Measurements from ENCODE around the gene CHMP6.

The CHMP6 gene

DNA sequence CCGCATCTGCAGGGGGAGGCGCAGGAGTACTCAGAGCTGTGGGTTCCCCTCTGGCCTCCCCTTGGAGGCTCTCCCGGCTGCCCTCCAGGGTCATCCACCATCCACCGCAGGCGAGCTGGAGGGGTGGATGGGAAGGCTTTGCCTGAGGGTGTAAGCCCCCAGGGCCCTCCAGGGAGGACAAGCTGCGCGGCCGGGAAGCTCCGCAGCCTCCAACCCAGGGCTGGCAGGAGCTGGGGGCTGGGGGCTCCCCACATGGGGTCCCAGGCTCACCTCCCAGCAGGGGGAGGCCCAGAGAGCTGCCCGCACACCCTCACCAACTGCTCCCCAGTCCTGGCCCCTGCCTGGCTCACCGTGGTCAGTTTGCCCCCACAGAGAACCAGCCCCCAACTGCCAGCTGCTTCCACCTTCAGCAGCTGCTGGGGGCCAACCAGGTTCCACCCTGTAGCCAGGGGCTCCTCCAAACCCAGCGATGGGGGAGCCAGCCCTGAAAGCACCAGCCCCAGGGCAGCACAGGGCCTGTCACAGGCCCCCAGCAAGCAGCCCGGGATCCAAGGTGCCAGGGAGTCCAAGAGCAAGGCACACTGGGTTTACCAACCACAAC is 19.8 kb upstream of the CHMP6 start:
- no peak for DNase-seq

- DNase-seq: no peak
Measured at GRCh38 chr17:80976701-80977100, 14.9 kb upstream of the CHMP6 start.

- no peak for DNase-seq
Measured at GRCh38 chr17:80977172-80977571, 14.5 kb upstream of the CHMP6 start.

DNA sequence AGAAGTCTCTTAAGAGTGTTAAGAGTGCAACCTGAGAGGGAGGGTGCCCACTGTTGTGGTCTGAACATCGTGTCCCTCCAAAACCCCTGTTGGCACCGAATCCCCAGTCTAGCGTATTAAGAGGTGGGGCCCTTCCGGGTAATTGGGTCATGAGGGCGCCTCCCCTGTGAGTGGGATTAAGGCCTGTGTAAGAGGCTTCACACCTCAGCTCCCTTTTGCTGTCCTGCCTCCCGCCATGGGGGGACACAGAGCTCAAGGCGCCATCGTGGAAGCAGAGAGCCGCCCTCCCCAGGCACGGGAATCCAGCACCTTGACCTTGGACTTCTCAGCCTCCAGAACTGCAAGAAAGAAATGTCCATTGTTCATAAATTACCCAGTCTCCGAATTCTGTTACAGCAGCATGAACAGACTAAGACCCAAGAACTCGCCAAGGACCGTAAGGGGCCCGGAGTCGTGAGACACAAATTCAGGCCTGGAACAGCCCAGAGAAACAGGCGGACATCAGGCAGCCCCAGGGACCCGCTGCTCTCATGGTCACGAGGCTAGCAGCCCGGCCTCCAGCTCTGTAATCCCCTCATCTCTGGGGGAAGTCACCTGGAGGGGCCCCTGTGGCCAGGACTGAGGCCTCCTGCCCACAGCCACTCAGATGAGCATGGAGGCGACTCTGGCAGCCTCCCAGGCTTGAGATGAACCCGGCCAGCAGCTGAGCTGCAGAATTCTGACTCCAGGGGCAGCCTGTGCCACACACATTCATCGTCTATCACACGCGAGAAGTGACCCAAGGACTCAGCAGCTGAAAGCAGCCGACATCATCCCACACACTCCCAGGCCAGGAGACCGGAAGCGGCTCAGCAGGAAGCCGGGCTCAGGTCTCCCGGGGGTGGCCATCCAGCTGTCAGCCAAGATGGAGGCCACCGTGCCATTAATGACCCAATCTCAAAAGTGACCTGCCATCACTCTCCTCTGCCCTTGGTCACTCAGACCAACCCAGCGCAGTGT is 12.8 kb upstream of the CHMP6 start:
- DNase-seq: no peak

DNA sequence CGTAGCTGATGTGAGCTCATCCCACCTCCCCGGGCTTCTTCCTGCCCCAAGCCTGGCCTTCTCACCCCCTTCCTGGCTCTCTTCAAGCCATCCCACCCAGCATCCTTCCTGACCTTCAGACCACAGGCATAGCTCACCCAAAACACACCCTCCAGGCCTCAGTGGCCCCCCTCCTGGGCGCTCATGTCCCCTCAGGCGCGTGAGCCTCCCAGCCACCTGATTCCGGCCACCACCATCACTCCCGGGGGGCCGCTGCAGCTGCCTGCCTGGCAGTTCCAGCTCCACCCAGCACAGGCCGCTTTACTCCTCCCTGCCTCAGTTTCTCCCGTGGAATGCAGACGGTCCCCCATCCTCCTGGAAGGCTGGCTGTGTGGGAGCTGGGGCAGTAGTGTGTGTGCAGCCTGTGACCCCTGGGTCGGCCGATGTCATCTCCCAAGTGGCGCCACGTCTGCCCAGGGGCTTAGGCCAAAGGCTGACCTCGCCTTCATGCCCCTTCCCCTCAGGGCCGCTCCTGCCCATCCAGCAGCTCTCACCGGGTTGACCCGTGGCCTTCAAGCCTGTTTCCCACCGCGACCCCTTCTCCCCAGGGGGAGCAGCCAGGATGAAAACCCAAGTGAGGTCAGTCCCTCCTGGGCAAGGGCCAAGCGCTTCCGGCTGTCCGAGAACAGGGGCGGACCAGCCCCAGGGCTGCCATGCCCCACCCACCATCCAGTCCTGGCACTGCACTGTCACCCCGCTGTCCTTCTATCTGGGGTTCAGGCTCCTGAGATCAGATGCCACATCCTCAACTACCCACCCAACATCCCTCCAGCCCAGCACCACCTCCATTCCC is 11.9 kb upstream of the CHMP6 start:
- no peak for DNase-seq

DNA sequence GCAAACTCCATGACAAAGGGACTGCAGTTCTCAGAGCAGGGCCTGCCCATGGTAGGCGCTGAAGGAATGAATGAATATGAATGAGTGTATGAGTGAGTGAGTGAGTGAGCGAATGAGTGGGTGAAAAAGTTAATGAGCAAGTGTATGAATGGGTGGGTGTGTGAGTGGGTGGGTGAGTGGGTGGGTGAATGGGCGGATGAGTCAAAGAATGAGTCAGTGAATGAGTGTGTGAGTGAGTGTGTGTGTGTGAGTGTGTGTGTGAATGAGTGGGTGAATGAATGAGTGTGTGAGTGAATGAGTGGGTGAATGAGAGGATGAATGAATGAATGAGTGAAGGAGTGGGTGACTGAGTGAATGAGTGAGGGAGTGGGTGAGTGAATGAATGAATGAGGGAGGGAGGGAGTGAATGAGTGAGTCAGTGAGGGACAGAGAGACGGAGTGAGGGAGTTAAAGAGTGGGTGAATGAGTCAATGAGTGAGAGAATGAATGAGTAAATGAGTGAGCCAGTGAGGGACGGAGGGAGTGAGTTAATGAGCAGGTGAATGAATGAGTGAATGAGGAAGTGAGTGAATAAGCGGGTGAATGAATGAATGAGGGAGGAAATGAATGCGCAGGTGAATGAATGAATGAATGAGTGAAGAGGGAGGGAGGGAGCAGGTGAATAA is 11.1 kb upstream of the CHMP6 start:
- no peak for DNase-seq

- DNase-seq: peak; percentile 27
Measured at GRCh38 chr17:80981062-80981902, 10.4 kb upstream of the CHMP6 start.

GRCh38 chr17:80981929-80982425 is 9.7 kb upstream of the CHMP6 start:
- DNase-seq: no peak

DNA sequence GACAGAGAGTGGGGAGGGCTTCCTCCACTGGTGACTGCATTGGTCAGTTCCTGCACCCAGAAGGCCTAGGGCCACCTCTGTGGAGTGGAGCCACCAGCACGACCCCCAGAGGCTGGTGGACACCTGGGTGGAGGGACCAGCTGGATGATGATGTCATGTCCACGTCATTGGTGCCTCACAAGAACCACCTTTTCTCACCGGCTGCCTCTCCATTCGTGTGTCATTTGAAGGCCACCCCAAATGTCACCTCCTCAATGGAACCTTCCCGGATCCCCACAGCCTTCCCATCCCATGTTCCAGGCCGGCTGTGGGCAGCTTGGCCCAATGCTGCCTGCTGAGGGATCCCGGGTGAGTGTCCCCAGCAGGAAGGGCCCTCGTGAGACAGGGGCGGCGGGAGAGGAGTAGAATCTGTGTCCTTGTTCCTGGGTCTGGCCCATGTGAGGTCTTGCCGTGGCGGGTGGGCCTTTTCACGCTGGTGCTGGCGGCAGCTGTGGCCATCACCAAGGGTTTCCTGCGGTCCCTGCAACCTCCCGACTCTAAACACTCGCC is 9.1 kb upstream of the CHMP6 start:
- no peak for DNase-seq

DNA sequence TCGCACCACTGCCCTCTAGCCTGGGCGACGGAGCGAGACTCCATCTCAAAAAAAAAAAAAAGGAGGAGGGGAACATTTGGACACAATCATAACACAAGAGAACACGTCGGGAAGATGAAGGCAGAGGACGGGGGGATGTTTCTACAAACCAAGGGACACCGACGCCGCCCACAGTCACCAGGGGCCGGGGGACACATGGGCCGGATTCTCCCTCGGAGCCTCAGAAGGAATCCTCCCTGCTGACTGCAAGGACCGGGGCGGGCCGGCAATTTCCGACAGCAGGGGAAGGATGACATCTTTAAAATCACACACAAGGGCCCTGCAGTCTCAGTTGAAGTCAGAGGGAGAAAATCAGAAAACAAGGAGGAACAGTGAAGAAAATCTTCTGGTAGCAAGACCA is 8.1 kb upstream of the CHMP6 start:
- DNase-seq: no peak

- no peak for DNase-seq
Measured at GRCh38 chr17:80984749-80985148, 6.9 kb upstream of the CHMP6 start.

GRCh38 chr17:80986046-80986445 is 5.6 kb upstream of the CHMP6 start:
- DNase-seq: no peak

- DNase-seq: no peak
Measured at GRCh38 chr17:80986816-80987475, 4.7 kb upstream of the CHMP6 start.

- no peak for DNase-seq
Measured at GRCh38 chr17:80987941-80988461, 3.6 kb upstream of the CHMP6 start.

GRCh38 chr17:80989586-80989913 is 2.1 kb upstream of the CHMP6 start:
- no peak for DNase-seq

GRCh38 chr17:80990921-80991644 is 558 bp upstream of the CHMP6 start:
- DNase-seq: no peak

GRCh38 chr17:80992077-80992947 is 671 bp downstream of the CHMP6 start:
- no peak for DNase-seq

GRCh38 chr17:80992948-80993624 is 1.4 kb downstream of the CHMP6 start:
- DNase-seq: no peak

Data from central memory CD4-positive, alpha-beta T cell (primary cell).